Neural progenitor cell (in vitro differentiated cells): ENCODE results near the gene LGR6.

Source experiments
- EZH2 ChIP-seq: fragments of 200-600 bp; sonication (generic); IDR thresholded peaks from 2 replicates; pipeline ENCODE4 v1.6.1; 2017; ENCODE audit warnings: antibody characterized with exemption, mild to moderate bottlenecking, moderate library complexity
- EZH2phosphoT487 ChIP-seq: fragments of 200-600 bp; sonication (generic); IDR thresholded peaks from 2 replicates; pipeline ENCODE4 v1.6.1; 2017; ENCODE audit warnings: antibody characterized with exemption
- TF ChIP-seq, protein P1 (sequence below): fragments of 200-600 bp; sonication (generic); IDR thresholded peaks from 2 replicates; pipeline ENCODE4 v1.5.1; 2017; ENCODE audit warnings: antibody characterized with exemption, mild to moderate bottlenecking

DNA sequence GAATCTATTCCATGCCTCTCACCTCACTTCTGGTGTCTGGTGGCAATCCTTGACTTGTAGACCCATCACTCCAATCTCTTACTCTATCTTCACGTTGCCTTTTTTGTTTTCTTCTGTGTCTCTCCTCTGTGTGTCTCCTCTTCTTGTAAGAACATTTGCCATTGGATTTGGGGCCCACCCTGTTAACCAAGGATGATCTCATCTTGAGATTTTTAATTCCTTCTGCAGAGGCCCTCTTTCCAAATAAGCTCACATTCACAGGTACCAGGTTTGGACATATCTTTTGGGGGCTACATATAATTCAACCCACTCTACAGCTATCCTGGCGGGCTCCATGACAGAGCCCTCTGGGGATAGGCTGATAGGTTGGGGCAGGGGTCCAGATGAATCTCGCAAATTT, 92.3 kb downstream of the LGR6 start:
- TF ChIP-seq, protein P1, sequence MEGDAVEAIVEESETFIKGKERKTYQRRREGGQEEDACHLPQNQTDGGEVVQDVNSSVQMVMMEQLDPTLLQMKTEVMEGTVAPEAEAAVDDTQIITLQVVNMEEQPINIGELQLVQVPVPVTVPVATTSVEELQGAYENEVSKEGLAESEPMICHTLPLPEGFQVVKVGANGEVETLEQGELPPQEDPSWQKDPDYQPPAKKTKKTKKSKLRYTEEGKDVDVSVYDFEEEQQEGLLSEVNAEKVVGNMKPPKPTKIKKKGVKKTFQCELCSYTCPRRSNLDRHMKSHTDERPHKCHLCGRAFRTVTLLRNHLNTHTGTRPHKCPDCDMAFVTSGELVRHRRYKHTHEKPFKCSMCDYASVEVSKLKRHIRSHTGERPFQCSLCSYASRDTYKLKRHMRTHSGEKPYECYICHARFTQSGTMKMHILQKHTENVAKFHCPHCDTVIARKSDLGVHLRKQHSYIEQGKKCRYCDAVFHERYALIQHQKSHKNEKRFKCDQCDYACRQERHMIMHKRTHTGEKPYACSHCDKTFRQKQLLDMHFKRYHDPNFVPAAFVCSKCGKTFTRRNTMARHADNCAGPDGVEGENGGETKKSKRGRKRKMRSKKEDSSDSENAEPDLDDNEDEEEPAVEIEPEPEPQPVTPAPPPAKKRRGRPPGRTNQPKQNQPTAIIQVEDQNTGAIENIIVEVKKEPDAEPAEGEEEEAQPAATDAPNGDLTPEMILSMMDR, result no peak
- TF ChIP-seq EZH2 (no peak), EZH2phosphoT487 (no peak)
